Left kidney (tissue), 2 donors: ENCODE data around the gene HRH2. TPM values are rescaled to one million over a fixed set of nuclear protein-coding genes. Genes with fewer than 3 reads are reported as not detected.
"Not testable (repeated sequence)": the region's sequence is repeated elsewhere in the genome, so short reads cannot be mapped to it uniquely, and the experiment has no call there.

Source experiments
- DNase-seq: peaks from one replicate; pipeline ENCODE4 v3.0.0-alpha.2; 2013
- polyA plus RNA-seq: library from polyadenylated mRNA; unstranded; fragments of 120-200 nt; gene quantifications from one replicate; pipeline ENCODE4 v1.2.1, GENCODE V29; 2013; ENCODE audit not compliant: insufficient read length

HRH2 gene
- polyA plus RNA-seq, 1 donor: 2.6 TPM

- no peak for DNase-seq
Observed at GRCh38 chr5:175646251-175646650, 11.6 kb upstream of the HRH2 start.

GRCh38 chr5:175649967-175650366, 7.9 kb upstream of the HRH2 start:
- no peak for DNase-seq

- DNase-seq: not testable (repeated sequence)
Observed at GRCh38 chr5:175650430-175651205, 7.3 kb upstream of the HRH2 start.

GRCh38 chr5:175652741-175653663, 4.9 kb upstream of the HRH2 start:
- no peak for DNase-seq

- DNase-seq: no peak
Observed at GRCh38 chr5:175653763-175654162, 4.1 kb upstream of the HRH2 start.

- no peak for DNase-seq
Observed at GRCh38 chr5:175654339-175654738, 3.5 kb upstream of the HRH2 start.

GRCh38 chr5:175654807-175655206, 3.1 kb upstream of the HRH2 start:
- DNase-seq: no peak

GRCh38 chr5:175655411-175655810, 2.5 kb upstream of the HRH2 start:
- DNase-seq: no peak

GRCh38 chr5:175656966-175657365, 905 bp upstream of the HRH2 start:
- no peak for DNase-seq

- no peak for DNase-seq
Observed at GRCh38 chr5:175658299-175659145, 651 bp downstream of the HRH2 start.

GRCh38 chr5:175659546-175660253, 1.8 kb downstream of the HRH2 start:
- no peak for DNase-seq

- DNase-seq: no peak
Observed at GRCh38 chr5:175663186-175664184, 5.6 kb downstream of the HRH2 start.

GRCh38 chr5:175664723-175665122, 6.9 kb downstream of the HRH2 start:
- DNase-seq: no peak

- no peak for DNase-seq
Observed at GRCh38 chr5:175666216-175666615, 8.3 kb downstream of the HRH2 start.

- DNase-seq: no peak
Observed at GRCh38 chr5:175668006-175668405, 10.1 kb downstream of the HRH2 start.

GRCh38 chr5:175670372-175670771, 12.5 kb downstream of the HRH2 start:
- DNase-seq: no peak

- DNase-seq: no peak
Observed at GRCh38 chr5:175671013-175671412, 13.1 kb downstream of the HRH2 start.

GRCh38 chr5:175672976-175673648, 15.2 kb downstream of the HRH2 start:
- no peak for DNase-seq

- DNase-seq: no peak
Observed at GRCh38 chr5:175674731-175675346, 17.0 kb downstream of the HRH2 start.
